Esophagus mucosa (tissue), 1 donor: ENCODE results near the gene VWF. TPM values are rescaled to one million over a fixed set of nuclear protein-coding genes. Genes with fewer than 3 reads are reported as not detected.
"Not testable (repeated sequence)": the region's sequence is repeated elsewhere in the genome, so short reads cannot be mapped to it uniquely, and the experiment has no call there.

ENCODE experiments used
- ATAC-seq: fragments of 200-7000 bp; cut with Tn5 transposase; one replicate; pipeline ENCODE4 v1.9.1; 2020
- total RNA-seq: library from RNA; stranded (reverse); gene quantifications from one replicate; pipeline ENCODE4 v1.2.4, GENCODE V29; 2023
- donor health status: DM: yes; HTN: yes; CAD: no.

Gene VWF
- total RNA-seq, 1 donor from 2014 or later, result 53.7 TPM

DNA sequence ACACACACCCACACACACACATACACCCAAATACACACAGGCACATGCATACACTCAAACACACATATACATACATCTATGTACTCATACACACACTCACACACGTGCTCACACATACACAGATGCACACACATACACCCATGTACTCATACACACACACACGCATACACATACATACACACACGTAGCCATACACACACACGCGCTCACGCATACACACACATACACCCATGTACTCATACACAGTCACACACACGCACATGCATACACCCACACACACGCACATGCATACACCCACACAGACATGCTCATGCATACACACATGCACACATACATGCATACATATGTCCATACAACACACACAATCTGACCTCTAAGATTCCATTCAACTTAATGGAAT lies 91.7 kb downstream of the VWF start:
- ATAC-seq, result no peak

DNA sequence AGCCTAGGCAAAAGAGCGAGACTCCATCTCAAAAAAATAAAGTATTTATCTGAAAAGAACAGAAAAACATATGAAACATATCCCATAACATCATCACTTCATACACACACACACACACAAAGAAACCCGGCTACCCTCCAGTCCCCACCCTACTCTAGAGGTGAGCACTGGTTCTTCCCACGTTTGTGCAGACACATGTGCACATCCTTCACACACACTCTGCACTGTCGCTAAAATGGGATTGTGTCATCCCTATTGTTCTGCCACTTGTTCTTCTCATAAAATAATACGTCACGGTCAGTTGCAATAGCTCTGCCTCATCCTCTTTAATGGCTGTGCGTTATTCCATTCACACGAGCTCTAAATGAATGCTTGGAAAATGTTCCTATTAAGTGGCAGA lies 93.5 kb downstream of the VWF start:
- ATAC-seq, result no peak

DNA sequence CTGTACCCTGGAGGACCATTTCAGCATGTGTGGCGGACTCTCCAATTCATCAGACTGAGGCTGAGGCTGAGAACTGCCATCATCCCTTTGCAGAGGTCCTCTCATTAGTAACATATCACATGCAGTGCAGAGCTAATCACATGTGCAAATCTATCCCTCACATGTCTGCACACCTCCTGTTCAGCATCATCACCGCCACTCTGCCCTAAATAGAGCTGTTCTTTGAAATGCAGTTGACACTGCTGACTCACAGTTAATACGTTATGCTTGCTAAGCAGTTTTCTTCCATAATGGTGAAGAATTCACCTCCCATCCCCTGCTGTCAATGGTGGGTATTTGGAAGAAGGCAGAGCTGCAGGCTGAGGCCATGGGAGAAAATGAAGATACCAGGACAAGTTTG lies 94.4 kb downstream of the VWF start:
- ATAC-seq, result peak; percentile 66

DNA sequence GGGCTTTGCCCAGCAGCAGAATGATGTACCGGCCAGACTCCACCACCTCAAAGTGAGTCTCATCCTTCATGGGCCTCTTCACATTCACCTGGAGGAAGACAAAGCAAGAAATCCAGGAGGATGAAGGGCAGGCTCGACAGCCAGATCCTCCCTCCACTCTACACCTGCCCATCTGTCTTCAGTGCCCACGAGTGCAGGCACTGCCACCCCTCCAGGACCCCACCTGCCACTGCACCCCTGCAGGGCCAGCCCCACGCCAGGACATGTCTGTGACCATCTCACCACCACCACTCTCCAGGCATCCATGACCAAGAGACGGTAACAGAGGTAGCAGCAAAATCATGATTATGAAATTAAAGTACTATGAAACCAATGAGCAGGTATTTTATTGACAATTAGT lies 95.1 kb downstream of the VWF start:
- ATAC-seq, result no peak

DNA sequence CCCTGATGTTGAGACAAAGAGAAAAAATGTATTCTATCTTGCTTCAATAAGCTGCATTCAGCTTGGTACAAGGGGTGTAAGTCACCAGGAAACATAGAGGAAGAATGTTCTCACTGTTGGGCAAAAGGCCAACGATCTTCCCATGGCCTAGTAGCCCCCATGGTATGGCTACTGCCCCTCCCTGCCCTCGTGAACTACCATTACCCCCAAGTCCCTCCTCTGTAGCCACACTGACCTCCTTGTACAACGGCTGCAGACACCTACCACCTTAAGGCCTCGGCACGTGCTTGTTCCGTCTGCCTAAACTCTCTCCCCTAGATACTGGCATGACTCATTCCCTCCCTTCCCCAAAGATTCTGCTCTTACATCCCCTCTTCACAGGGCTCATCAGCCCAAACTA lies 97.5 kb downstream of the VWF start:
- no peak for ATAC-seq

DNA sequence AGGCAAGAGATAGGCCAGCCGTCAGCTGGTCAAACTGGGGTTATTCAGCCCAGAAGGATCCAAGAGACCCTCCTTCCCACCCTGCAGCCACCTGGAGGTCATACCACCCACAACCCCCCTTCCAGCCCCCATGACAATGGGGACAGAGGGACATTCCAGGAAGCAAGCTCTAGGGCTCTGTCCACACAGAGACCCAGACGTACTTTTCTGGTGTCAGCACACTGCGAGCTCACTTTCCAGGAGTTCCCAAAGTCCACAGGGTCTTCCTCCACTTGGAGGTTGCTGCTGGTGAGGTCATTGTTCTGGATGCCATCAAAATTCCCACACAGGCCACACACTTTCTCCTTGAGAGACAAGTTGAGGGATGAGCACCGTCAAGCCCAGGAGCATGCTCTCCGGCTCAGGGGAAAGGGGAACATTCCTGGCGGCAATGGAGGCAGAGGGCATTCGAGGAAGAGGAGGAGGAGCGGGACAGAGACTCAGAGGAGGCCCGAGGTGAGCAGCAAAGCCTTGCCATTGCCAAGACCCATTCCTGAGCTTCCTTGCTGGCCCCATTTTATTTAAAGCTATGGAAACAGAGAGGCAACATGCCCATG lies 98.7 kb downstream of the VWF start:
- not testable (repeated sequence) for ATAC-seq

DNA sequence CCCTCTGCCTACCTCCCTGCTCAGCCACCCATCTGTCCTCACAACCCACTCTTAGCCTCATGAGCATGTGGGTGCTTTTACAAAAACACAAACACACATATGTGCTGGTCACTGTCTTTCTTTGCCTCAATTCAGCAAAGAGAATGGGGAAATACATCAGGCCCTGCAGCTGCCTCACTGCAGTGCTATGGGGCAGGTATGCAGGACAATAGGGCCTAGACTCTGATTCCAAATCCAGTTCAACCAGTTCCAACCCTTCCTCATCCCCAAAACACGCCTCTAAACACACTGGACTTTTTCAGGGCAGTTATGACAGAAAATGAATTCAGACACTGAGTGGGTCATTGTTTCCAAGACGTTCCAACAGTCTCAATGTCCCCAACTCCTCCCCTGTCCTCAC lies 100.4 kb downstream of the VWF start:
- peak; percentile 89 for ATAC-seq

DNA sequence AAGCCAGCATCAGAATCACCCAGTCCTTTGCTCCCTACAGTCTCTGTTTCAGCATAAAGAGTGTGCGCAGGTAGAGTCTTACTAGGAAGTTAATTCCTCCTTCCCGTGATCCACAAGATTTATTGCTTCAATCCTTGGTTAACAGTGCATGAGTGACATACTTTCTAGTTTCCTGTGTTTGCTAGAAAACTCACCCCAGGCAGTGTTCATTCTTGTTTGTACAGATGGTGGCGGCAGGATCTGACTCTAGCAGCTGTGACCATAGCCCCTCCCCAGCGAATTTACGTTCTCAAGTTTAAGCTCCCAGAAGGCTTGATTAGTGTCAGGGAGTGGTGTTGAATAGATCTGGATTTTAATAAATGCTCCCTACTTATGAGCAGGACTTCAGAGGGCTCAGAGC lies 103.5 kb downstream of the VWF start:
- ATAC-seq, result no peak

DNA sequence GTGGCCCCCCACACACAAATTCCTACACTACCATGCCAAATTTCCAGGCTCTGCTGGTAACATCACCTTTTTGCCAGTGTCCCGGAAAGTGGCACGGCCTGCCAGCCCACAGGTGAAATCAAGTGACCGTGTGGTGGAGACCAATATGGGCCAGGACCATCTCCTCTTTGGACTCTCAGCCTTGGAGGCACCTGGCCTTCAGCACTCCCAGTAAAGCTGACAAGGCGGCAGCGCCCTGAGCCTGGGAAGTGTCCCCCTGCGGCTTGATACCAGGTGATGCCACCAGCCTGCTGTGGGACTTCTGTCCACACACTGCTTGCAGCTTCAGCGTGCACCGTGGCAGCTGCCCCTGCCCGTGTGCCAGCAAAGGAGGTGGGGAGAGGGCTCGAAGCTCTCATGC lies 104.0 kb downstream of the VWF start:
- ATAC-seq, result not testable (repeated sequence)

DNA sequence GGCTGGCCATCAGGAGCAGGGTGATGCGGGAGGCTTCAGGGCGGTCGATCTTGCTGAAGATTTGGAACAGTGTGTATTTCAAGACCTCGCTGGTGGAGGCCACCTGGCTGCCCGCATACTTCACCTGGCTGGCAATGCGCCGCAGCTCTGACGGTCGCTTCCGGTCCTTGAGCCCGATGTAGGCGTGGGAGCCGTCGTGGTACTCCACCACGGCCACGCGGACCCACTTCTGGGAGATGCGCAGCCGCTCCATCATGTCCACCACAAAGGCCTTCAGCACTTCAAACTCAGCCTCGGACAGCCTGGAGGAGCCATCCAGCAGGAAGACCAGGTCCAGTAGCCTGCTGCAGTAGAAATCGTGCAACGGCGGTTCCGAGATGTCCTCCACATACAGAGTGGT lies 105.2 kb downstream of the VWF start:
- ATAC-seq, result not testable (repeated sequence)

DNA sequence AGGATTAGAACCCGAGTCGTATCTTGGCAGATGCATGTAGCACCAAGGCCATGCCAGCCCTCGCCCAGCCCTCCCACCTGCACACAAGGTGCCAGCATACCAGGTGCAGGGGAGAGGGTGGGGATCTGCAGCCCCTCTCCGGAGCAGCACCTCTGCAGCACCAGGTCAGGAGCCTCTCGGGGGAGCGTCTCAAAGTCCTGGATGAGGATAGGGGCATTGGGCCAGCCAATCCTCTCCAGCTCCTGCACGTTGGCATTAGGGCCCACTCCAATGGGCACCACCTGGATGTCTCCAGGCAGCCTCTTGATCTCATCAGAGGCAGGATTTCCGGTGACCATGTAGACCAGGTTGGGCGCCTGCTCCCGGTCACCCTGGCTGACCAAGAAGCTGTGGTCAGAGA lies 106.2 kb downstream of the VWF start:
- ATAC-seq, result no peak

DNA sequence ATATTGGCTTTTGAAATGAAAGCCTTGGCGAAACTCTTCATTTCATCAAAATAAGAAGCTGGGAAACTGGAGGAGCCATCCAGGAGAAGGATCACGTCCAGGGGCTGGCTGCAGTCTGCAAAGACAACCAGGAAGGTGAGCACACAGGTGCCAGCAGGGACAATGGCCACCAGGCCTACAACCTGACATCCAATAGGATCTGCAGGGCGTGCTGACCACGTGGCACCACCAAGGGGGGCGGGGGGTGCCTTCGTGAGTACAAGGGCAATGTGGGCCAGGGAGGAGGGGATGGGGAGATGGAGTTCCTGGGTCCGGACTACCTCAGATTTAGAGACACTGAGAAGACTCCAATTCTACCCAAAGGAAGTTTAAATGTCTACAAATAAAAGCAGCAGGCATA lies 107.7 kb downstream of the VWF start:
- ATAC-seq, result no peak

DNA sequence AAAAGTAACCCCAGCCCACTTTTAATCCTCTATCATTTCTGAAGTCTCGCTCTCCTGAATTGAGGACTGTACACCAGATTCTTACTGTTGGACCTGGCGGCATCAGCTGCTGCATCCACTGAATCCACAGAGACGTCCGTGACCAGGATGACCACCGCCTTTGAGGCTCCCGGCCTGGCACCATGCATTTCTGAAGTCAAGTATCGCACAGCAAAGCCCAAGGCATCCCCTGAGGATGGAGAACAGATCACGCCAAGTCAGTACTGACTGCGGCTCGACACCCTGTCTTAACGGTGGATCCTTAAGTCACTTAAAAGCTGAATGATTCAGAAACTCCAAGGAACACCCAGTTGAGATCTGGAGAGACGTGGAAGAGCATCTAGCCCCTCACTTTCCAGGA lies 108.5 kb downstream of the VWF start:
- ATAC-seq, result not testable (repeated sequence)

DNA sequence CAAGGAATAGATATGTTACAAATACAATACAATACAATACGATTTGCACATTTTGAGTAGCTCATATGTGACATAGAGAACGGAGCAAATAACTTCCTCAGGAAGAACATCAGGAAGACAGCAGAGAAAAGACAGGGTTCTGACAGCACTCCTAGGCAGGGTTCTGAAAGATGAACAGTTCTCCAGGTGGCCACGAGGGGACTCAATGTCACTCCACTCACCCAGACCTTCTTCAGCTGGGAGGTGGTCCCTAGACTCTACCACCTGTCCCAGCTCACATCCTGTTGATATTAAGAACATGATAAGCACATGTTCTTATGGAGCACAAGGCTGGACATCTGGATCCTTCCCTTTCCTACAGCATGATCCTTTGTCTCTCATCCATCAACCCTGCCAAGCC lies 109.2 kb downstream of the VWF start:
- ATAC-seq, result not testable (repeated sequence)

DNA sequence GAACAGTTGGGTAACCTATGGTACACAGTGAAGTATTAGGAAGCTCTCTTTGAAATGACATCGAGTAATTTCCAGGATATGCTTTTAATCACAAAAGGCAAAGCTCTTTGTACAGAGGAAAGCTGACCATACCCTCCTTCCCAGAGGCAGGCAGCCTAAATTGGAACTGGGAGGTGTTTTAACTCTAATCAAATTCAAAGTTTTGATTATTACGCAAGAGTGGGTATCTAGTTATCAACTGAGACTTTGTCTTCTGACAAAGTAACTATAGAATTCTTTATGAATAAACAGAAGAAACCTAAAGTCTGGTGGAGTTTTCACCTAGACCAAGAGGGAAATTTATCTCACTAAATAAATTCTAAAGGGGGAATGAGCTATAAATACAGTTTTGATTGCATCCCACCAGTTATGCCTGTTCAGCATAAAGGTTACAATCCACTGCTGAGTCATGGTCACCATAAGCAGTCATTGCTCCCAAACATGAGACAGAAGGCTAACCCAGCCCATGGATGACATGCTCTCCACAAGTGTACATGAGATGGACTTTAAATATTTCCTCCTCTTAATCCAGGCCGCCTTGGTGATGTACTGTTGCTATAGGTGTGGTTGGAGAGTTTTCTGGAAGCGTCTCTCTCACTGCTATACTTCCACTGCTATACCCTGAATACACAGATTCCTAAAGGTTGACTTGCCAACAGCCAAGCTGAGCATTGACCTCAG lies 113.7 kb downstream of the VWF start:
- ATAC-seq, result peak; percentile 89

DNA sequence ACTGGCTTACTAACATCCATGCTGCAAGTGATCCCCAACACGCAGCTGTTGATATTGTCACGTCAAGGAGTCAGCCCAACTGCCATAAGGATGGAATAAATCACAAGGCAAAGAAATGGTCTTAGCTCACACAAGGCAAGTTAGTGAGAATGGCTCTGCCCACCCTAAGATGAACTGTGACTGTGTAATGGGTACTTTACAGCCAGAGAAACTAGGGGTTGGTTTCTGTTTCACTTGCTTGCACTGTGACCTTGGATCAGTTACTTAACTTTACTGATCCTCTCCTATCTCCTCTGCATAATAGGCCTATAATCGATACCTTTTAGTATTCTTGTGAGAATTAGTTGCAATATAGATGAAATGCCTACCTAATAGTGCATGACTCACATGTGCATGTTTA lies 127.2 kb downstream of the VWF start:
- ATAC-seq, result no peak

DNA sequence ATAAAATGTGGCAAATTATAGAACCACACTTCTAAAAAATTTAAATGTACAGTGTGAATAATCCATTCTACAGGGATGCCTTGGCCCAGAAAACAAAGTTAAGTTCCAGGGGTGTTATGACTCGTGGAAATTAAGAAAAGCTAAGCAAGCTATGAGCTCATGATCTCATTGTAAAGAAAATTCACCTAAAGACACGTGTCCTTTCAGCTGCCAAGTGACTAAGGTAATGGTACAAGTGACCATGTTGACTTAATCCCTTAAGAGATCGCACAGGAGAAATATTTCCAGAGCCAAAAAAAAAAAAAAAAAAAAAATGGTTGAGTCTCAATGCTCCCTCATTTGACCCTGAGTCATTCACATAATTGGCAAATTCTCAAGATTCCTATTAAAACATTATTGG lies 128.0 kb downstream of the VWF start:
- ATAC-seq, result peak; percentile 65

DNA sequence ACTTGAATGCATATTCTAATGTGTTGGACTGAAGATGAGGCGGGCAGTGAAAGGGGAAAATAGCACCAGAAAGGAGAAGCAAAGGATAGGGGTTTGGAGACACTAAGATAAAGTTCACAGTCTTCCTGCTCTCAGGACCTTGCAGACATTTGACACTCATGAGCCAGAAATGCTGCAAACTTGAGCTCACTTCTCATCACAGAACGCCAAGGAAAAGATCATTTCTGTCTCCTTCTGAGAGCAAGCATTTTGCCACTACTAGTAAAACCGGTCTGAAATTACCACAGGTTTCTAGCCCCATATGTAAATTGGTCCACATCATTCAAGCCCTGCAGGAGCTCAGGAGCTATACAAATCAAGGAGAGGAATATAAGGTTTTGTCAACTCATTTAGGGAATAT lies 134.8 kb downstream of the VWF start:
- no peak for ATAC-seq

DNA sequence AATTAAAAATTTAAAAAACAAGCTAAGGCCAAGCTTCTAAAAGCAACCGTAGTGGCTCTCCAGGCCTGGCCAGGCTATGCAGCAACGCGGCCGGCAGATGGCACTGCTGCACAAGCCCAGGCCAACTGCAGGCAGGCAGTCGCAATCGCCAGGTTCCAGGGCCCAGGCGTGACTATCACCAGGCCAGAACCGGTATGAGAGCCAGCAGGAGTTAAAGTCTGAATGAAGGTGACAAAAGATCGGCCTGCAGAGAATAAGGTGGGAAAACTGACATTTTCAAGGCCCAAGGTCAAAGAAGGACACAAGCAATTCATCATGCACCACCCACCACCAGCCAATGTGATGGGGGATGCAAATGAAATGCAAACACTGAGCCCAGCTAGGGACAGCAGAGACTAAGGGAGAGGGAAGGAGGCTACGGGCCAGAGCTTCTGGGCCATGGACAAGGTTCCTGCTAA lies 135.8 kb downstream of the VWF start:
- peak; percentile 90 for ATAC-seq

DNA sequence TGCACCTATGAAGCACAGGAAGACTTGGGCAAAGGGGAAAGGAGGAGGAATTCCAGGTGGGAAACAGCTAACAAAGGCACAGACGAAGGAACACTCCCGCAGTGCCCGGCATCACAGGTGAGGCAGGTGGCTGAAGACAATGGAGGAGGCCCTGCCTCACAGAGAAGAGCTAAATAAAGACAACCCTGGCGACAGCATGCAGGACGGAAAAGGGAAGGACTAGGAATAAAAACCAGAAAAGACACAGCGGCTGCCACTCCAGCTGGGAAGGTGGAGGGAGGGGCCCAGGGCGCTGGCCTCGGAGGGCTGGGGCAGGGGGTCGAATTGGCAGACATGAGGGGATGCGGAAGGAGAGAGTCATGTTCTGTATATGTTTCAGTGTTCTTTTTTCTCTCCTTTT lies 136.4 kb downstream of the VWF start:
- ATAC-seq, result no peak

DNA sequence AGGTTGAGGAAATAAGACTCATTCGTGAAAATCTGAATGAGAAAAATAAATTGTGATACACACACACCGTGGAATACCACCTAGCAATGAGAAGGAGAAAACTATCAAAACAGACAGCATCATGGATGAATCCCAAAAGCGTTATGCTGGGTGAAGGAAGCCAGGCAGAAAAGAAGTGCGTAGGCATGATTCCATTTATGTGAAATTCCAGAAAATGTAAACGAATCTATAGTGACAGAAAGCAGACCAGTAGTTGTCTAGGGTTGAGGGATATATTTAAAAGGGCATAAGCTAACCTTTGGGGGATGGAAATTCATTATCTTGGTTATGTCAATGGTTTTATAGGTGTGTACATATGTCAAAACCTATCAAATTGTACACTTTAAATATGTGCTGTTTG lies 136.9 kb downstream of the VWF start:
- no peak for ATAC-seq

DNA sequence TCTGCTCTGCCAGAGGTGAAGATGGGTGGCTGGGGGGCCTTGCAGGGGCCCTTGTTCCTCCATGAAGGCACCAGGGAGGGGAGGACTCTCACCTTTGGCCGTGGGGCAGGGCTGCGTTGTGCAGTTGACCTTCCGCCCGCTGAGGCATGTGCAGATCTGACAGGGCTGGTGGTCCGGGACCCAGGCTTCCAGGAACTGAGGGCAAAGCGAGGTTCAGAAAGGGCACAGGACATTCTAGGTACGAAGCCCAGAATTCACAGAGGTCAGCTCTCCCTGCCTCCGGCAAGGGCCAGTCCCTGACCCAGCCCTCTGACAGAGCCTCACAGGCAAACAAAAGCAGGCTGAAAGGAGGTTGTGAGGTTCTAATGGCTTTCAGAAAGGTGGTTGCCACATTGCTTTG lies 139.0 kb downstream of the VWF start:
- ATAC-seq, result no peak

DNA sequence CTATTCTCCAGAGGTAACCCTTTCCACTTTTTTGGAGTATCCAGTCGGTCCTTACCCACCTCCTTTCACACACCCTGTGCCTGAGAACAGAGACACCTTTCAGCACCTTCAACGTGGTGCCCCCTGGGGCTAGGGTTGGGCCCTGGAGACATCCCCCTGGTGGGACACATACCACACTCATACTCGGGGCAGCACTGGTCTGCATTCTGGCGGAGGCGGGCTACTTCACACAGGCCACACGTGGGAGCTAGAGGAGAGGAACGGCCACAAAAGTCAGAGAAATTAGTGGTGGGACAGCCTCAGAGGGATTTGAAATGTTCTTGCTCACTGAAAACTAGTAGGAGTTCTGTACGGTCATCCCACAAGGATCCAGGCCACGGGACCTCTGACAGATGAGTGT lies 139.6 kb downstream of the VWF start:
- no peak for ATAC-seq

DNA sequence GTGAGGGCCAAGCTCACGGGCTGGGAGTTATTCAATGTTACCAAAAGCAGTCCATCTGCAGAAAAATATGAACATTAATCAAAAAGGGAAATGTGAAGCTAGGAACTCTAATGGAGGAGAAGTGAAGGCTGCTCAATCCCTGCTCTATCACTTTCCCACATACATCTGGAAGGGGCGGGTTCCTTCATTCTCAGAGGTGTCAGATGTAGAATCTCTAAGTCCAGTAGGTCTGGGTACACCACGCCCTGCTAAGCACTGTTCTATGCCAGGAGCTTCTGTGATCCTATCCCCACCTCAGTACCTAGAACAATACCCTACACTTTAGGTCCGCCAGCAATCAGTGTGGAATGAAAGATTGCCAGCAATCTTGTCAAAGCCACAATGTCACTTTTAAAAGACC lies 142.4 kb downstream of the VWF start:
- ATAC-seq, result no peak

DNA sequence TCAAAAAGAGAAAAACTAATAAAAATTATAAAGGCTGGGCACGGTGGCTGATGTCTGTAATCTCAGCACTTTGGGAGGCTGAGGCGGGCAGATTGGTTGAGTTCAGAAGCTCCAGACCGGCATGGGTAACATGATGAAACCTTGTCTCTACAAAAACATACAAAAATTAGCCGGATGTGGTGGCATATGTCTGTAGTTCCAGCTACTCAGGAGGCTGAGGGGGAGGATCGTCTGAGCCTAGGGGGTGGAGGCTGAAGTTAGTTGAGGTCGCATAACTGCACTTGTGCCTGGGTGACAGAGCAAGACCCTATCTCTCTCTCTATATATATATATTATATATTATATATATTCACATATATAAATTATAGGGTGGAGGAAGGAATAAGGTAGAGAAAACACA lies 146.9 kb downstream of the VWF start:
- no peak for ATAC-seq
